ENCODE data around the gene GRIN3A.

Gene GRIN3A

DNA sequence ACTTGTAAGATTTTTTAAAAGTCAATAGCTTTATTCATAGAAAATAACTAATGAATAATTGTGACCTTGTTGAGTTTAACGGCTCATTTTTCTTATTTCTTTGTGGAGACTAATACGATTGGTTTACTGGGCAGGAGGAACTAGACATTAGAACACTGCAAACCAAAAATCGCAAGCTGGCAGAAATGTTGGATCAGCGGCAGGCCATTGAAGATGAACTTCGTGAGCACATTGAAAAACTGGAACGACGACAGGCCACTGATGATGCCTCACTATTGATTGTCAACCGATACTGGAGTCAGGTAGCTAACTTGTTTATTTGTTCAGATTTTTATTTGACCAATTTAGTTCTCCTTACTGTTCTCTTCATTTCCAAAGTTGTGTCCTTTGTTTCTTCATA is 198.4 kb downstream of the GRIN3A start:
- DNase-seq (ENCODE audit: low read depth), result no peak
- H3K4me3 ChIP-seq (ENCODE audit: low read depth, low read length), result no peak overlapping the region

GRCh38 chr9:101536938-101537337 is 201.5 kb downstream of the GRIN3A start:
- DNase-seq (ENCODE audit: low read depth), result no peak
- no peak overlapping the region for H3K4me3 ChIP-seq (ENCODE audit: low read depth, low read length)

GRCh38 chr9:101536351-101536750 is 202.1 kb downstream of the GRIN3A start:
- no peak for DNase-seq (ENCODE audit: low read depth)
- no peak overlapping the region for H3K4me3 ChIP-seq (ENCODE audit: low read depth, low read length)

- peak within 1 kb of the TSS; percentile 66 for H3K4me3 ChIP-seq (ENCODE audit: low read depth, low read length)
- DNase-seq (ENCODE audit: low read depth), result peak; percentile 94
Measured at GRCh38 chr9:101533334-101534204, 204.9 kb downstream of the GRIN3A start, which contains the start of gene RNF20. RNF20 (plus strand) TSS chr9:101533853; CDS start chr9:101535424, 1,571 bp downstream.

GRCh38 chr9:101530076-101530711 is 208.3 kb downstream of the GRIN3A start:
- DNase-seq (ENCODE audit: low read depth), result peak; percentile 46
- H3K4me3 ChIP-seq (ENCODE audit: low read depth, low read length), result no peak overlapping the region

DNA sequence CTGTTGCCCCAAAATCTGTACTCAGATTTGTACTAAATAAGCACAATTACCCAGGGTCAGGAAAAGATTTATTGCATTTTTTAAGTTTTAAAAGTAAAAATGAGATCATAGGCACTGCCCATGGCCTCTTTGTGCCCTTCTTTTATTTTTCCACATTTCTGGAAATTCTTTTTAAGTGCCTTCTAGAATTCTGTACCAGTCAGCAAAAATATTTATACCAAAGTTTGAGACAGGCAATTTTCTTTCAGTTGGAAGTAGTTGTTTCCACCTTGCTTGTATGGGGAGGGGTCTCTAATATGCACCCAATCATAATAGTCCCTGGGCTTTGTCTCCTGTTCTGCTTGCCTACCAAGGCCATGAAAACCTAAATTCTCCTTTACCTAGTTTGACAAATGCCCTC is 210.4 kb downstream of the GRIN3A start:
- no peak for DNase-seq (ENCODE audit: low read depth)
- H3K4me3 ChIP-seq (ENCODE audit: low read depth, low read length), result no peak overlapping the region

- no peak for DNase-seq (ENCODE audit: low read depth)
- H3K4me3 ChIP-seq (ENCODE audit: low read depth, low read length), result no peak overlapping the region
Measured at GRCh38 chr9:101527066-101527465, 211.4 kb downstream of the GRIN3A start.

DNA sequence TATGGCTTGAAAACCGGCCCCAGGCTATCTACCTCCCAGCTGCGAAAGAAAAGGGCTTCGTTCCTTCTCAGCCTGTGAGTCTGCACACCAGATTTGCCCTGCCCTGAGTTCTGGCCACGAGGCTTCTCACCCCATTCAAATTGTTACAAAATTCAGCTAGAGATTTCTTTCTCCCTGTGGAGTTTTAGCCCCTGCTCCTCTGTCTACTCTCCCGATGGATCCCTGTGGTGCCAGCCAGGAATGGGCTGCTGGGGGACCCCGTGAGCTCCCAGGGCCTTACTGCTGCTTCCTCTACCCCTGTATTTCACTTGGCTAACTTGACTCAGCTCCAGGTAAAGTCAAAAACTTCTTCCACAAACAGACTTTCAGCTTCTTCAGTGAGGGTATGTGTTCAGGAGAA is 214.1 kb downstream of the GRIN3A start:
- no peak overlapping the region for H3K4me3 ChIP-seq (ENCODE audit: low read depth, low read length)
- DNase-seq (ENCODE audit: low read depth), result no peak
